Neural cell (in vitro differentiated cells): Measurements from ENCODE around the gene TMEM134. TPM values are rescaled to one million over a fixed set of nuclear protein-coding genes. Genes with fewer than 3 reads are reported as not detected.

Experiments
- H2AFZ ChIP-seq: fragments of 200-600, 300-800 bp; sonication (generic), shearing (Covaris generic); 2 replicates; pipeline ENCODE4 v1.6.0; 2014; ENCODE audit warnings: low read depth, mild to moderate bottlenecking, antibody characterized with exemption, low read length, moderate library complexity
- H3F3A ChIP-seq: fragments of 200-600 bp; shearing (Covaris generic); 2 replicates; pipeline ENCODE4 v1.6.1; 2016; ENCODE audit warnings: mild to moderate bottlenecking, moderate library complexity, mixed read lengths, antibody characterized with exemption, low read length; ENCODE audit not compliant: insufficient read depth, poor library complexity, severe bottlenecking
- H3K27ac ChIP-seq: fragments of 200-600, 300-800 bp; sonication (generic), shearing (Covaris generic); 2 replicates; pipeline ENCODE4 v1.5.1; 2014; ENCODE audit warnings: mild to moderate bottlenecking, low read length, moderate library complexity
- H3K27me3 ChIP-seq: fragments of 300-800, 200-600 bp; sonication (generic), shearing (Covaris generic); 2 replicates; pipeline ENCODE4 v1.6.0; 2014; ENCODE audit warnings: mild to moderate bottlenecking, low read depth, low read length, moderate library complexity; ENCODE audit not compliant: insufficient read depth
- H3K36me3 ChIP-seq: fragments of 300-800, 200-600 bp; sonication (generic), shearing (Covaris generic); 2 replicates; pipeline ENCODE4 v1.5.1; 2014; ENCODE audit warnings: mild to moderate bottlenecking, antibody characterized with exemption, low read length, moderate library complexity; ENCODE audit not compliant: insufficient read depth
- H3K4me2 ChIP-seq: fragments of 300-800, 200-600 bp; sonication (generic), shearing (Covaris generic); 2 replicates; pipeline ENCODE4 v1.6.0; 2014; ENCODE audit warnings: mild to moderate bottlenecking, low read length
- H3K4me3 ChIP-seq: fragments of 300-800, 200-600 bp; sonication (generic), shearing (Covaris generic); 2 replicates; pipeline ENCODE4 v1.5.1; 2014; ENCODE audit warnings: mild to moderate bottlenecking, low read length, moderate library complexity
- H3K79me2 ChIP-seq: fragments of 200-600 bp; shearing (Covaris generic); replicated peaks from 2 replicates; pipeline ENCODE4 v1.6.0; 2014; ENCODE audit warnings: mild to moderate bottlenecking, low read length, moderate library complexity; ENCODE audit not compliant: insufficient read depth
- H3K9ac ChIP-seq: fragments of 300-800, 200-600 bp; sonication (generic), shearing (Covaris generic); 2 replicates; pipeline ENCODE4 v1.6.1; 2016; ENCODE audit warnings: mild to moderate bottlenecking, low read length, mixed read lengths
- H3K9me2 ChIP-seq: fragments of 200-600 bp; shearing (Covaris generic); 2 replicates; pipeline ENCODE4 v1.6.1; 2016; ENCODE audit warnings: mild to moderate bottlenecking, low read length, mixed read lengths; ENCODE audit not compliant: insufficient read depth
- H3K9me3 ChIP-seq: fragments of 200-600, 300-800 bp; sonication (generic), shearing (Covaris generic); 2 replicates; pipeline ENCODE4 v1.6.1; 2016; ENCODE audit warnings: mild to moderate bottlenecking, mixed run types, low read length, moderate library complexity, mixed read lengths
- H4K20me1 ChIP-seq: fragments of 200-600 bp; shearing (Covaris generic); 2 replicates; pipeline ENCODE4 v1.6.1; 2016; ENCODE audit warnings: mild to moderate bottlenecking, mixed run types; ENCODE audit not compliant: insufficient read depth
- EP300 ChIP-seq: fragments of 450-650 bp; conservative IDR thresholded peaks from 2 replicates; pipeline ENCODE4 v1.6.1; 2014; ENCODE audit warnings: antibody characterized with exemption, mild to moderate bottlenecking, moderate library complexity; ENCODE audit not compliant: poor library complexity, severe bottlenecking
- EZH2 ChIP-seq: fragments of 200-600, 300-800 bp; shearing (Covaris generic), sonication (generic); IDR thresholded peaks from 2 replicates; pipeline ENCODE4 v1.6.1; 2014; ENCODE audit warnings: antibody characterized with exemption, low read length, borderline replicate concordance, mild to moderate bottlenecking; ENCODE audit not compliant: insufficient read depth, poor library complexity, severe bottlenecking
- MXI1 ChIP-seq: fragments of 450-650 bp; conservative IDR thresholded peaks from 2 replicates; pipeline ENCODE4 v1.6.1; 2014; ENCODE audit warnings: antibody characterized with exemption, mild to moderate bottlenecking; ENCODE audit not compliant: poor library complexity, severe bottlenecking
- POLR2AphosphoS5 ChIP-seq: IDR thresholded peaks from 2 replicates; pipeline ENCODE4 v1.6.1; 2012
- RAD21 ChIP-seq: fragments of 450-650 bp; conservative IDR thresholded peaks from 2 replicates; pipeline ENCODE4 v1.6.1; 2014; ENCODE audit warnings: antibody characterized with exemption, mild to moderate bottlenecking, moderate library complexity
- REST ChIP-seq: IDR thresholded peaks from 2 replicates; pipeline ENCODE4 v1.6.1; 2012; ENCODE audit warnings: borderline replicate concordance
- SMC3 ChIP-seq: fragments of 450-650 bp; conservative IDR thresholded peaks from 2 replicates; pipeline ENCODE4 v1.6.1; 2014; ENCODE audit warnings: antibody characterized with exemption, mild to moderate bottlenecking, moderate library complexity; ENCODE audit not compliant: poor library complexity
- TAF1 ChIP-seq: IDR thresholded peaks from 2 replicates; pipeline ENCODE4 v1.6.1; 2012; ENCODE audit warnings: low read depth
- polyA plus RNA-seq: library from polyadenylated mRNA; depleted of rRNA; stranded (reverse); fragments of >200 nt; gene quantifications from 2 replicates; pipeline ENCODE4 v1.2.3, GENCODE V29; 2014
- TF ChIP-seq, protein P1 (sequence below): fragments of 450-650 bp; IDR thresholded peaks from 2 replicates; pipeline ENCODE4 v1.5.1; 2014; ENCODE audit warnings: antibody characterized with exemption, mild to moderate bottlenecking, moderate library complexity; ENCODE audit not compliant: poor library complexity, severe bottlenecking

Gene TMEM134
- polyA plus RNA-seq, 1 donor from 2014 or later = 50.3 TPM

DNA sequence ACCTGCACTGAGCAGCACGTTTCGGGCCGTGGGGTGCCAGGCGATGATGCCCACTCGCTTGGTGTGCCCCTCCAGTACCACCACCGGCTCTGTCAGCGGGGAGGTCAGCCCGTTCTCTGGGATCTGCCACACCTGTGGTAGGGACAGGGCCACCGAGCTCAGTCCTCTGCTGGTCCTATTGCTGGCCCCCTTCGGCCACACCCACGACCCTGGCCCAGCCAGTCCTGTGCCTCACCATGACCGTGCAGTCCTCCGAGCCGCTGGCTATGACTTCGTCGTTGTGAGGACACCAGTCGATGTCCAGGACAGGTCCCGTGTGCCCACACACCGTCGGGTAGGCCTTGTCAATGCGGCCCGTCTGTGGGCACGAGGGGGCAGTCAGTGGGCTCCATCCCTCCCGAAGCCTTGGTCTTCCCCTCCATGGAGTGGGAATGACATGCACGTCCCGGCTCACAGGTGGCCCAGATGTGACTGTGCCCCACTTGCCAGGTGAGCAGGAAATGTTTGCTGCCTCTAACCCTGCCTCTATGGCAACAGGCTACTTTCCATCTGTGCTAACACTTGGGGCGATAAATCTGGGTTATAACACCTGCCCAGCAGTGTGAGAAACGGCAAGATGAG, 27.2 kb downstream of the TMEM134 start:
- Histone ChIP-seq H3K27ac (no peak overlapping the region), H4K20me1 (no peaks in the 10 kb centered on the region), H3K4me3 (no peak overlapping the region), H3K9me2 (no peaks in the 10 kb centered on the region), H3K4me2 (no peak overlapping the region), H2AFZ (no peak overlapping the region), H3F3A (no peaks in the 10 kb centered on the region), H3K27me3 (no peaks in the 10 kb centered on the region), H3K9me3 (no peaks in the 10 kb centered on the region), H3K36me3 (no peaks in the 10 kb centered on the region), H3K9ac (no peak overlapping the region), H3K79me2 (no peaks in the 10 kb centered on the region)
- TF ChIP-seq MXI1 (no peak), RAD21 (no peak), SMC3 (no peak), POLR2AphosphoS5 (no peak), EP300 (no peak), EZH2 (no peak), REST (no peak), TAF1 (no peak)
- TF ChIP-seq, protein P1, sequence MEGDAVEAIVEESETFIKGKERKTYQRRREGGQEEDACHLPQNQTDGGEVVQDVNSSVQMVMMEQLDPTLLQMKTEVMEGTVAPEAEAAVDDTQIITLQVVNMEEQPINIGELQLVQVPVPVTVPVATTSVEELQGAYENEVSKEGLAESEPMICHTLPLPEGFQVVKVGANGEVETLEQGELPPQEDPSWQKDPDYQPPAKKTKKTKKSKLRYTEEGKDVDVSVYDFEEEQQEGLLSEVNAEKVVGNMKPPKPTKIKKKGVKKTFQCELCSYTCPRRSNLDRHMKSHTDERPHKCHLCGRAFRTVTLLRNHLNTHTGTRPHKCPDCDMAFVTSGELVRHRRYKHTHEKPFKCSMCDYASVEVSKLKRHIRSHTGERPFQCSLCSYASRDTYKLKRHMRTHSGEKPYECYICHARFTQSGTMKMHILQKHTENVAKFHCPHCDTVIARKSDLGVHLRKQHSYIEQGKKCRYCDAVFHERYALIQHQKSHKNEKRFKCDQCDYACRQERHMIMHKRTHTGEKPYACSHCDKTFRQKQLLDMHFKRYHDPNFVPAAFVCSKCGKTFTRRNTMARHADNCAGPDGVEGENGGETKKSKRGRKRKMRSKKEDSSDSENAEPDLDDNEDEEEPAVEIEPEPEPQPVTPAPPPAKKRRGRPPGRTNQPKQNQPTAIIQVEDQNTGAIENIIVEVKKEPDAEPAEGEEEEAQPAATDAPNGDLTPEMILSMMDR = no peak

DNA sequence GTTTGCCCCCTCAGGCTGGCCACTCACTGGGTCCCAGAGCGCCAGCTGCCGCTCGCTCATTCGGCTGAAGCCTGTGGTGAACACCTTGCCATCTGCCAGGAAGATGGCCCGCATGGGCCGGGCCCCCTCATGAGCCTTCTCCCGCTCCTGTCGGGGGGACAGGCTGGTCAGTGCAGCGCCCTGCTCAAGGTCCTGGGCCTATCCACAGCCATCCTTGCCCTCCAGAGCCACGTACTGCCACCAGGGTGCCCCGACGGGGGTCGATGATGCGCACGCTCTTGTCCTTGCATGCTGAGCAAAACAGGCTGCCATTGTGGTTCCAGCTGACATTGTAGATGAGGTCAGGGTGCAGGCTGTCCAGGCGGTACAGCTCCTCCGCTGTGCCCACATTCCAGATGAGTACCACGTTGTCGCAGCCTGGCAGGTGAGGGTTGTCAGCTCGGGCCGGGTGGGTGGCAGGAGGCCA, 27.9 kb downstream of the TMEM134 start:
- Histone ChIP-seq H2AFZ (no peak overlapping the region), H3K27me3 (no peaks in the 10 kb centered on the region), H3K9me2 (no peaks in the 10 kb centered on the region), H3F3A (no peaks in the 10 kb centered on the region), H3K36me3 (no peaks in the 10 kb centered on the region), H3K9me3 (no peaks in the 10 kb centered on the region), H3K79me2 (no peaks in the 10 kb centered on the region), H4K20me1 (no peaks in the 10 kb centered on the region), H3K27ac (no peak overlapping the region), H3K4me2 (no peak overlapping the region), H3K9ac (no peak overlapping the region), H3K4me3 (no peak overlapping the region)
- no peak for TF ChIP-seq SMC3
- no peak for TF ChIP-seq POLR2AphosphoS5
- no peak for TF ChIP-seq TAF1
- no peak for TF ChIP-seq MXI1
